ENCODE measurements around the gene TTC38.
A peak's percentile ranks its signal among the peaks of the same experiment; 100 is the strongest.
"Not testable (repeated sequence)": the region's sequence is repeated elsewhere in the genome, so short reads cannot be mapped to it uniquely, and the experiment has no call there.

The TTC38 gene

DNA sequence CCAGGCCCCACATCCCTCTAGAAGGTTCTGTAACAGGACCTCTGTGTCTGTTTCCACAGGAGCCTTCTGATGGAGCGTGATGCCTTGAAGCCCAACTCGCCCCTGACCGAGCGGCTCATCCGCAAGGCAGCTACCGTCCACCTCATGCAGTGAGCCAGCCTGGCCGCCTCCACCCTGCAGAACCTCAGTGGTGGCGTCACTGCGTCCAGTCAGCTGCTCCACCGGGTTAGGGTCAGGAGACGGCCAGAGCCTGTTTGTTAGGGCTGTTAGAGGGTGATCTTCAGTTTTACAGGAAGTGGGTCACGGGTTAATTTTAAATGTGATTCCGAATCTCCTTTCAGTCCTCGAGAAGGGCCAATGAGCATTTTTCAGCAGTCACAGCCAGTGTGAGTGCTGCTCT, 24.9 kb downstream of the TTC38 start:
- no peak for DNase-seq (ENCODE audit: extremely low spot score, insufficient read length, low read depth)
- FAIRE-seq: no peak

DNA sequence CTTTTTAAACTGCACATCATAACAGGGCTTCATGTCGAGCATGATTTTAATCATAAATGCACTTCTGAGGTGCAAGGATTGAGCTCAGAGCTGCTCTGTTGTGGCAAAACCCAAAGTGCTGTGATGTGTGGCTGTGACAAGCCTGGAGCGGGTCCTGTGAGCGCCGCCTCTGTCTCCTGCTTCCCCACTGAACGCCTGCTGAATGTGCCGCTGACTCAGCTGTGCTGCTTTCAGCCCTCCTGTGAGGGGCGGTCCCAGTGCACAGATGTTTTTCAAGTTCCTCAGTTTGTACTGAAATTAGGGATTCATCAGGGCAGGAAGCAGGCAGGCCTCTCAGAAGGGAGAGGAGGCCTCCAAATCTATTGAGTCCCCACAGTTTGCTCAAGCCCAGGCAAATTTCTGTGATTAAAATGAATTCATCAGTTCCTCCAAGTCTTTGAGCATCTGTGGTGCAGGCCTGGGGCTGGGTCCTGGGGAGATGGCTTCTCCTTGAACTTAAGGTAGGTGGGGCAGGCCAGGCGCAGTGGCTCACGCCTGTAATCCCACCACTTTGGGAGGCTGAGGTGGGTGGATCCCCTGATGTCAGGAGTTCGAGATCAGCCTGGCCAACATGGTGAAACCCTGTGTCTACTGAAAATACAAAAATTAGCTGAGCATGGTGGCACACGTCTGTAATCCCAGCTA, 25.9 kb downstream of the TTC38 start:
- DNase-seq (ENCODE audit: extremely low spot score, insufficient read length, low read depth) (no peak), FAIRE-seq (no peak)

DNA sequence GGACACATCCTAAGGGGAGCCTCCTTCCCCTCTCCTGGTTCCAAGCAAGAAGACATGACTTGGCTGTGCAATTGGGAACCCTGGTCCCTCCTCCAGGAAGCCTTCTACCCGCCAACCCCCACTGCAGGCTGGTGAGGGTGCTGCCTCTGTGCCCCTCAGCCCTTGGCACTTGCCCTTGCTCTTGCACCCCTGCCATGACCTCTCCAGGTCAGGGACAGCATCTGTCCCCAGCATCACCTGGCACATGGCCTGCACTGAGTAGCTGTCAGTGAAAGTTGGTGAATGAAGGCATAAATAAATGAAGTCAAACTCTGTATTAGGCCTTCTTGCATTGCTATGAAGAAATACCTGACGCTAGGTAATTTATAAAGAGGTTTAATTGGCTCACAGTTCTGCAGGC, 27.0 kb downstream of the TTC38 start:
- no peak for DNase-seq (ENCODE audit: extremely low spot score, insufficient read length, low read depth)
- no peak for FAIRE-seq

DNA sequence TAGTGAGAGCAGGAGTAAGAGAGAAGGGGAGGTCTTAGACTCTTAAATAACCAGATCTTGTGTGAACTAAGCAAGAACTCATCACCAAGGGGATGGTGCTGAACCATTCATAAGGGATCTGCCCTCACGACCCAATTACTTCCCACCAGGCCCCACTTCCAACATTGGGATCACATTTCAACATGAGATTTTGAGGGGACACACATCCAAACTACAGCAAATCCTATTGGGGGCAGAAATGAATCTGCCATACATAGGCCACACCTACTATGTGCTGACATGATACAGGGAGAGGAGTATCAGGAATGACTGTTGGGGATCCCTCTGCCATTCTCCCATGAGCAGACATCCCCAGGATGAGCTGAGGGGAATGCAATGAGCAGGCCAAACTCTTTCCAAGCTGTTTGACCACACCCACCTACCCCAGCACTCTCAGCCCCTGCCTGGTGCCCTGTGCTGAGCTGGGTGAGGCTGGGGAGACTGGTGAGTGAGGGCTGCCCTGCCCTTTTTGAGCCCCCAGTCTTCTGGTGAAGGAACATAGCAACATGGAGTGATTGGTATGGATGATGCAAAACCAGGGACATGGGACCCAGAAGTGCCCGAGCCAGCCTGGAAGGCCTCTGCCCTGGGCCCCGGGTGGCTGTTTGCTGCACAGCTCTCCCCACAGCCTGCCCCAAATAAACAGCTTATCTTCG, 27.6 kb downstream of the TTC38 start:
- no peak for DNase-seq (ENCODE audit: extremely low spot score, insufficient read length, low read depth)
- no peak for FAIRE-seq

DNA sequence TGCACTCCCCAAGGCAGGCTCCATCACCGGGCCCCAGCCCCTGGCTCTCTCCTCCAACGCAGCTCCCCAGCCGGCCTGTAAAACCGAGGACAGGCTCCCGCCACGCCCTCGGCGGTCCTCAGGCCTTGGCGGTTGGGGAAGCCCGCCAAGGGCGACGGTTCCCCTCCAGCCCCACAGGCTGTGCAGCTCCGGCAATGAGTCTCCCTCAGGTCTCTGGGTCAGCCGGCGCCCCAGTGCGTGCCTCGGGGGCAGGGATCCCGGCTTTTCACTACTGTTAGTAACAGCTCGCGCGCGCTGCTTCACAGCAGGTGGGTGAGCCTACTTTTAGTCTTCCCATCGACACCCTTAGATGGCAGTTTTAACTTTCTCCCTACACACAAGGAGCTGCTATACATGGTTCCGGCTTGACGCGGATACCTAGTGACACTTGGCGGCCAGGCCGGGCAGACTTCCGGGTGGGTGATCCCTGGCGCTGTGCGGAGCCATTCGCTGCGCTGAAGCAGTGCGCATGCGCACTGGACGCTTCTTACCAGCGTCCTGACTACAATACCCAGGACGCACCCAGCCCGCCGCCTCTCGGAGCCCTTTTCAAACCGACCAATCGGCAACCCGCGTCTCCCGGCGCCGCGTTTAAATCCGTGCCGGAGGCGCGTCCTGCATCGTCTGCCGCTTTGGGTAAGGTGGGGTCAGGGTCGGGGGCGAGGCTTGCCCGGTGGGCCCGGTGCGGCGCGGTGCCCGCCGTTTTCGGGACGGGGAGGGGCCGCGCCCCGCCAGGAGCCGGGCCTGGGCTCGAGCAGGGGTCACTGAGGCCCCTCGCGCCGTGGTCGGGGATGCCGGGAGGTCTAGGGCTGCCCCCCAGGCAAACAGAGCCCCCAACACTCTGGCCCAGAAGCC, 28.7 kb downstream of the TTC38 start, which contains the start of gene GTSE1:
Gene GTSE1 (plus strand): TSS at position 614 of the 894 bp plus-strand sequence. CDS start 531 bp downstream, outside the sequence.
- DNase-seq (ENCODE audit: extremely low spot score, insufficient read length, low read depth) (peak; percentile 99), FAIRE-seq (peak; percentile 98)

DNA sequence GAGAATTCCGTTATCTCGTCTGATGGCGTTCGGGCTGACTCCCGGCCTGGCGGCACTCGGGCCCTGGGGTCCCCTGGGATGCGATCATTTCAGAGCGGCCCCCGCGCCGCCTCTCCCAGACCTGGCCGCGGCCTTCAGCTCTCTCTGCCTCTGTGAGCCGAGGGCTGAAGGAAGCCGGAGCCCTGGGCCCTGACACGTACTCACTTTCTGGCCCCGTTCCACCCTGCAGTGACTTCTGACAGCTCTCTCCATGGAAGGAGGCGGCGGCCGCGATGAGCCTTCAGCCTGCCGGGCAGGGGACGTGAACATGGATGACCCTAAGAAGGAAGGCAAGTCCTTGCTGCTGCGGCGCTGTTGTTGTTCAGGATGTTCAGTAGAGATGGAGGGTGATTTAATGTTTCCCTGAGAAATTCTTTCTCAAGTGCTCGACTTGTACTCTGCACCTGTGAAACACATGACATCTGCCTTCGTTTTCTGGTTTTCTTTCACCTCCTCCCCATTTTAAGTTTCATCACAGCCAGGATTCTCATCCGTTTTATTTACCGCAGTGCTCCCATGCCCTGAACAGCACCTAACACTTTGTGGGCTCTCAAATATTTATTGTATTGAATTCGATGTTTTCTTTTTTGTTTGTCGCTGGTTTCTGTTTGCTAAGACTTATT, 29.5 kb downstream of the TTC38 start:
- DNase-seq (ENCODE audit: extremely low spot score, insufficient read length, low read depth): no peak

DNA sequence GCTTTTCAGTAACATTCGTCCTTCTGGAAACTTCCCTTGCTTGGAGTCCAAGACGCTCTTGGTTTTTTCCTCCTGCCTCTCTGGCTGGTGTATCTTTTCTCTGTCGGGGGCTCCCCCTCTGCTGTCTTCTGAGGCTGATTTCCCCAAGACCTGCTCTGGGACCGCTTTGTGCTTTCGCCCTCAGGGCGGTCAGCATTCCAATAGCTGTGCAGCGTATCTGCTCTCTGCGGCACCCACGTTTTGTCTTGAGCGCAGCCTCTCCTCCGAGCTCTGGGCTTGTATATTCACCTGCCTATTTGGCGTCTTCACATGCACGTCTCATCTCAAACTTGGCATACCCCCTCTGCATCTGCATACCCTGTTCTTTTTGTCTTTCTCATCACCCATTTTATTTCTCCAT, 31.3 kb downstream of the TTC38 start:
- no peak for FAIRE-seq
- DNase-seq (ENCODE audit: extremely low spot score, insufficient read length, low read depth): no peak

More for the DNA sequence above, 29.5 kb downstream of the TTC38 start:
- peak; percentile 12 for FAIRE-seq

DNA sequence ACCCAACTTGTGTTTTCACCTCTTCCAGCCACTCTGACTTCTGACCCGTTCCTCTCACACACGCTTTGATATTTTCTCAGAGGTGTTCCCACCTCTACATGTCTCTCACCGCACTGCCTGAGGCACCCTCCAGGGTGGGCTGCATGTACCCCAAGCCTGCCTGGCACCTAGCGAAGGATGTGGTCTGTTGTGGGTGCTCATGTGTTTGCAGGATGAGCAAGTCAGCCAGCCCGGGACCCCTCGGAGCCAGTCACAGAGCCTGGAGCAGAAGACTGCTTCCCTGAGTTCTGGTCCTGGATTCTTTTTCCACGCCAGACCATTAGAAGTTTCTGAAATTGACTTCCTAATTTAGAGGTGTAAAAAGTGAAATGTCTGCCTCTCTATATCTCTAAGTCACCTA, 32.7 kb downstream of the TTC38 start:
- no peak for FAIRE-seq
- DNase-seq (ENCODE audit: extremely low spot score, insufficient read length, low read depth): no peak

DNA sequence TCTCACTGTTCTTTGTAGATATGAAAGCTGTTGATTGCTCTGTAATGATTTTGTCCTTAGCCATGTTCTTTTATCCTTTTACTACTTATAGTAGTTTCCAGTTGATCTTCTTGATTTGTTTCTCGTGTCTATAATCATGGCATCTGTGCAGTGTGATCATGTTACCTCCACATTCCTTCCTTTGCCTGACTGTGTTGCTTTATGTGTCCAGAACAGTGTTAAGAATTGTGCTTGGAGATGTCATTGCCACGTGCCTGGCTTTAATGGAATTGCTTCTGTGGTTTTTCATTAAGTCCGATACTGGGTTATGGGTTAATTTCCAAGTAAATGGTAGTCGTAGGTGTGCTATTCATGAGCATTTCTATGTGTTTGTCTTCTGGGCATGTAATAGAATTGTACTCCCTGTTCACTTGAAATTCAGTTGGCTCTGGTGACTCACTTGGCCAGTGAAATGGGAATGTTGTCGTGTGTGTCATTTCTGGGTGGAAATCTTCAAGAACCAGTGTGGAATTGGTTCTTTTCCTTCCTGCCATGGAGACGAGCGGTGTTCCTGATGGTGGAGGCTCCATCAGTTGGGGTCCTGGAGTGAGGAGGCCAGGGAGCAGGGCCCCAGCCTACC, 35.6 kb downstream of the TTC38 start:
- DNase-seq (ENCODE audit: extremely low spot score, insufficient read length, low read depth) (no peak), FAIRE-seq (no peak)

DNA sequence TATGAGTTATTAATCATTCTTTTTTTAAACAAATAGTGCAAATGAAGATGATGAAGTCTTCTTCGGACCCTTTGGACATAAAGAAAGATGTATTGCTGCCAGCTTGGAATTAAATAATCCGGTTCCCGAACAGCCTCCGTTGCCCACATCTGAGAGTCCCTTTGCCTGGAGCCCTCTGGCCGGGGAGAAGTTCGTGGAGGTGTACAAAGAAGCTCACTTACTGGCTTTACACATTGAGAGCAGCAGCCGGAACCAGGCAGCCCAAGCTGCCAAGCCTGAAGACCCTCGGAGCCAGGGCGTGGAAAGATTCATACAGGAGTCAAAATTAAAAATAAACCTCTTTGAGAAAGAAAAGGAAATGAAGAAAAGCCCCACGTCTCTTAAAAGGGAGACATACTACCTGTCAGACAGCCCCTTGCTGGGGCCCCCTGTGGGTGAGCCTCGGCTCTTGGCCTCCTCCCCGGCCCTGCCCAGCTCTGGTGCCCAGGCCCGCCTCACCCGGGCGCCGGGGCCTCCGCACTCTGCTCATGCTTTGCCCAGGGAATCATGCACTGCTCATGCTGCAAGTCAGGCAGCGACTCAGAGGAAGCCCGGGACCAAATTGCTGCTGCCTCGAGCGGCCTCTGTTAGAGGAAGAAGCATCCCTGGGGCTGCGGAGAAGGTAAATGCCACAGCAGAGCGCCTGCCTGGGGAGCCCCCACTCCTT, 40.6 kb downstream of the TTC38 start:
- DNase-seq (ENCODE audit: extremely low spot score, insufficient read length, low read depth) (no peak), FAIRE-seq (no peak)

DNA sequence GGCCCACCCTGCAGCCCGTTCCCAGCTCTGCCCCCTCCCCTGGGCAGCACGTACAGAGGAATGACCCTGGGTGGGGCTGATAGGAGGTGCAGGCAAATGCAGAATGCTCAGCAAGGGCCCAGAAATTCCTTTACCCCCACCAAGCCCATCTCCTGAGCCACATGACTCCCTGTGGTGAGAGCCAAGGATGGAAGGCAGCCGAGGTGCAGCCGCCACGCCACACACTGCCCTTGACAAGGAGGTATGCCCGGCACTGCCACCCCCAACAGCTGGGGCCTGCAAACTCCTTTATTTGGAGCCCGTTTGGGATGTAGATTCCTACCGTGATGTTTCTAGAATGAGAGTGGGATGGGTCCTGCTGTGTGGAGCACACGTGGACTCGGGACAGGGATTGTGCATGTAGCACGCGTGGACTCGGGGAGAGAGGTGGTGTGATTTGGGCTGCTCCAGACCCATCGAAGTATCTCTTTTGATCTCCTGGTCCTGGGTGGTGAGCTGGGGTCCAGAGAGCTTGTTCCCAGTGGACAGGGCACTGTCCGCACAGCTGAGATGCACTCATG, 41.8 kb downstream of the TTC38 start:
- no peak for DNase-seq (ENCODE audit: extremely low spot score, insufficient read length, low read depth)
- no peak for FAIRE-seq

DNA sequence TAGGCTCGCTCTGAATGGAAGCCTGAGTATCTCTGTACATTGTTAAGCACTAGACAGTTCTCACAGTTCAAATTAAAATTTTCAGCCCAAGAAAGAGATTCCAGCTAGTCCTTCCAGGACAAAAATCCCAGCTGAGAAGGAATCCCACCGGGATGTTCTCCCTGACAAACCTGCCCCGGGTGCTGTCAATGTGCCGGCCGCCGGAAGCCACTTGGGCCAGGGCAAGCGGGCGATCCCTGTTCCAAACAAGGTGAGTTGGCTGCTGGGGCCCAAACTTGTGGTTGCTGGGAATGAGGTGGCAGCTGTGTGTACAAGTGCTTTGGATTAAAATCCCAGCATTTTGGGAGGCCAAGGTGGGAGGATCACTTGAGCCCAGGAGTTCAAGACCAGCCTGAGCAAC, 44.2 kb downstream of the TTC38 start:
- FAIRE-seq (no peak), DNase-seq (ENCODE audit: extremely low spot score, insufficient read length, low read depth) (no peak)

DNA sequence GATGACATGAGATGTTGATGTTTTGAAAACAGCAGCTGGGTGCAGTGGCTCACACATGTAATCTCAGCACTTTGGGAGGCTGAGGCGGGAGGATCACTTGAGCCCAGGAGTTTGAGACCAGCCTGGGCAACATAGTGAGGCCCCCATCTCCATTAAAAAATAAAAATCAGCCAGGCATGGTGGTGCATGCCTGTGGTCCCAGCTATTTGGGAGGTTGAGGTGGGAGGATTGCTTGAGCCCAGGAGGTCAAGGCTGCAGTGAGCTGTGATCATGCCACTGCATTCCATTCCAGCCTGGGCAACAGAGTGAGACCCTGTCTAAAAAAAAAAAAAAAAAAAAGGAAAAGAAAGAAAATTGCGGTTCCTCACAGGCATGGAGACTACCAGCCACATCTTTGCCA, 45.0 kb downstream of the TTC38 start:
- not testable (repeated sequence) for FAIRE-seq; DNase-seq (ENCODE audit: extremely low spot score, insufficient read length, low read depth)

DNA sequence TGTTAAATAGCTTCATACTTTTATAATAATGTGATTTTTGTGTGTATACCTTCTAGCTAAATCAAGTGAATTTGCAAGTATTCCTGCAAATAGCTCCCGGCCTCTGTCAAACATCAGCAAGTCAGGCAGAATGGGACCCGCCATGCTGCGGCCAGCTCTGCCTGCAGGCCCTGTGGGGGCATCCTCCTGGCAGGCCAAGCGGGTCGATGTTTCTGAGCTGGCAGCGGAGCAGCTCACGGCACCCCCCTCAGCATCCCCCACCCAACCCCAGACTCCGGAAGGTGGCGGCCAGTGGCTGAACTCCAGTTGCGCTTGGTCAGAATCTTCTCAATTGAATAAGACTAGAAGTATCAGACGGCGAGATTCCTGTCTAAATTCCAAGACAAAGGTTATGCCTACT, 48.2 kb downstream of the TTC38 start:
- no peak for DNase-seq (ENCODE audit: extremely low spot score, insufficient read length, low read depth)
- FAIRE-seq: no peak

DNA sequence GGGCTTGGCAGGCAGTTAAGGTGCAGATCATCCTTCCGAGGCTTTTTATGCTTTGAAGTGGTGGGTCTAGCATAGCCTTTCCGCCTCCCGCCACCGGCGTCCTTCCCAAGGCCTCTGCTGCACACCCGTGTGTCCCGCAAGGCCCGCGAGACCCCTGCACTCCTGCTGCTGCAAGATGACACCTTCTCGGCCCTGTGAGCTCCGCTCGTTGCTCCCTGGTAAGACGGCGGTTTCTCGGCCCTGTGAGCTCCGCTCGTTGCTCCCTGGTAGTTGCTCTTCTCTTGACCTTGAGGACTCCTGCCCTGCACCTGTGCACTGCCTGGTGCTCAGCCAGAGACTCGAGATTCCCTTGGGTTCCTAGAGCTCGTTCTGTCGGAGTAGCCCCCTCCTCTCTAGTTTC, 49.8 kb downstream of the TTC38 start:
- no peak for FAIRE-seq
- DNase-seq (ENCODE audit: extremely low spot score, insufficient read length, low read depth): no peak

DNA sequence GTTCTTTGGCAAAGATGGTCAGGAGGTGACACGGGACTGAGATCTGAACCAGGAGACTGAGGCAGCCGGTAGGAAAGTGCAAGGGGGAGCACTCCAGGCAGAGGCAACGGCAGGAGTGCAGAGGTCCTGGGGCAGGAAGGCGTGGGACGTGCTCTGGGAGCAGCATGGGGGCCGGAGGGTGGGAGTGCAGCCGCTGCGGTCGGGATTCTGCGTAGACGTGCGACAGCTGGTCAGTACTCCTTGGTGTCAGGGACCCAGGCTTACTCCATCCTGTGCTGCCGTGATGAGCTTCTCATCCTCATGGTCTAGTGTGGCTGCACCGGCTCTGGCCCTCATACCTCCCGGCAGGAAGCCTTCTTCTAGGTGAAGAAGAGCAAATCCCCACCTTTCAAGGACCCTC, 50.8 kb downstream of the TTC38 start:
- FAIRE-seq (no peak), DNase-seq (ENCODE audit: extremely low spot score, insufficient read length, low read depth) (no peak)

DNA sequence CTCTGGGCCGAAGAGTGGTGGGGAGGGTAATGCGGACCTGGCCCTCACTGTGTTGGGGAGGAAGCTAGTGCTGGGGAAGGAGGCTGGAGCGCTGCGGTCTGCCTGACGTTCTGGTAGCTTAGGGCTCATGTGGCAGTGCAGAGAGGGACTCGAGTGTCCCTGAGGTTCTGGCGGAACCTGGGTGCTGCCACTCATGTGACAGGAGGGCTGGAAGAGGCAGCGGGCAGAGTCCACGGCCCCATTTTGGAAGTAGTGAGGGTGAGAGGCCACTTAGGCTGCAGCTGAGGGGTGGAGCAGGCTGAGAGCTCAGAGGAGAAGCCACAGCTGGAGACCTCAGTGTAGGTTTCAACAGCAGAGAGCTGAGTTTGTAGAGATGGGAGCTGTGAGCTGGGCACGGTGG, 51.5 kb downstream of the TTC38 start:
- FAIRE-seq: no peak
- DNase-seq (ENCODE audit: extremely low spot score, insufficient read length, low read depth): no peak

DNA sequence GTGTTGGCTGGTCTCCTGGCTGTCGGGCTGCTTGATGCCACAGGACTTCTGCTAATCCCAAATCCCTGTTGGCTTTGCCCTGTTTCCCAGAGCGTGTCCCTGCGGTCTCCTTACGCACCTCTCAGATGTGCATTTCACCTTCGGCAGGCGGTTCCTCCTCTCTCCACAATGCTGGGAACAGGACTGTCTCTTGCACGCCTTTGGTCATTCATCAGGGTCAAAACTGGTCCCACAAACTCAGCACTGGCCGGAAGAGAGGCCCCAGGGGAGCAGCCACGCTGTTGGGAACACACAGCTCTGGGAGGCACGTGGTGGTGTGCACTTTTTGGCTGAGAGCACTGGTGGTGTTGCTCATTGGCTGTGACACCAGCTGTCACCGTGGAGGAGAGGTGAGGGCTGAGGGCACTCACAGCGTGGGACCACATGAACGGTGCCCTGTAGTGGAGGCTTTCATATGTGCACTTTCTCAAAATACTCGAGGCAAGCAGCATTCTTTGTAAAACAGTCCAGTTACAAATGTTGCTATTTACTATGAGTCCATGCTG, 52.4 kb downstream of the TTC38 start:
- FAIRE-seq (no peak), DNase-seq (ENCODE audit: extremely low spot score, insufficient read length, low read depth) (no peak)
